Osteocyte (in vitro differentiated cells): Measurements from ENCODE around the gene ELF5. TPM values are rescaled to one million over a fixed set of nuclear protein-coding genes. Genes with fewer than 3 reads are reported as not detected.

Source experiments
- DNase-seq: peaks from one replicate; pipeline ENCODE4 v3.0.0; 2021; ENCODE audit warnings: mixed read lengths; ENCODE audit not compliant: unreplicated experiment; ENCODE audit errors: extremely low spot score
- H3K27ac Mint-ChIP-seq: one replicate; pipeline ENCODE4 v1.8.0; 2021; ENCODE audit warnings: mild to moderate bottlenecking, mixed read lengths; ENCODE audit not compliant: unreplicated experiment
- H3K27me3 Mint-ChIP-seq: one replicate; pipeline ENCODE4 v1.8.0; 2021; ENCODE audit warnings: mixed read lengths; ENCODE audit not compliant: unreplicated experiment
- H3K36me3 Mint-ChIP-seq: one replicate; pipeline ENCODE4 v1.8.0; 2021; ENCODE audit warnings: mixed read lengths; ENCODE audit not compliant: unreplicated experiment
- H3K4me1 Mint-ChIP-seq: one replicate; pipeline ENCODE4 v1.8.0; 2021; ENCODE audit warnings: mixed read lengths; ENCODE audit not compliant: unreplicated experiment
- H3K4me3 Mint-ChIP-seq: one replicate; pipeline ENCODE4 v1.8.0; 2021; ENCODE audit warnings: mild to moderate bottlenecking, moderate library complexity, mixed read lengths; ENCODE audit not compliant: unreplicated experiment
- H3K9me3 Mint-ChIP-seq: one replicate; pipeline ENCODE4 v1.8.0; 2021; ENCODE audit warnings: mixed read lengths; ENCODE audit not compliant: unreplicated experiment
- CTCF ChIP-seq: fragments of 200-600 bp; sonication (generic); IDR thresholded peaks from 2 replicates; pipeline ENCODE4 v1.5.0; 2021; ENCODE audit warnings: antibody characterized with exemption, mild to moderate bottlenecking, moderate library complexity
- total RNA-seq: library from RNA; stranded (reverse); gene quantifications from 2 replicates; pipeline ENCODE4 v1.2.1, GENCODE V29; 2021

ELF5 gene
- total RNA-seq, 1 donor from 2014 or later = not detected

- no peak for DNase-seq
- Mint-ChIP-seq H3K27ac (no peak overlapping the region), H3K4me1 (peaks cover 4% of the 10 kb centered on the region), H3K4me3 (no peak overlapping the region), H3K27me3 (peaks cover 7% of the 10 kb centered on the region), H3K9me3 (no peaks in the 10 kb centered on the region), H3K36me3 (peaks cover 13% of the 10 kb centered on the region)
- TF ChIP-seq CTCF = no peak
These were observed 62.5 kb downstream of the ELF5 start for GRCh38 chr11:34451053-34451452.

GRCh38 chr11:34449013-34449412, 64.6 kb downstream of the ELF5 start:
- peaks cover 4% of the 10 kb centered on the region for H3K4me1 Mint-ChIP-seq
- peaks cover 8% of the 10 kb centered on the region for H3K36me3 Mint-ChIP-seq
- H3K4me3 Mint-ChIP-seq = no peak overlapping the region
- no peak for TF ChIP-seq CTCF
- DNase-seq = no peak
- H3K27ac Mint-ChIP-seq = no peak overlapping the region
- H3K27me3 Mint-ChIP-seq = peaks cover 5% of the 10 kb centered on the region
- no peaks in the 10 kb centered on the region for H3K9me3 Mint-ChIP-seq

GRCh38 chr11:34448223-34448994, 65.2 kb downstream of the ELF5 start:
- H3K27ac Mint-ChIP-seq = no peak overlapping the region

GRCh38 chr11:34447044-34447443, 66.5 kb downstream of the ELF5 start:
- no peak overlapping the region for H3K4me3 Mint-ChIP-seq
- H3K27ac Mint-ChIP-seq = no peak overlapping the region
- no peaks in the 10 kb centered on the region for H3K9me3 Mint-ChIP-seq
- H3K27me3 Mint-ChIP-seq = peaks cover 4% of the 10 kb centered on the region
- peaks cover 4% of the 10 kb centered on the region for H3K4me1 Mint-ChIP-seq
- no peak for TF ChIP-seq CTCF
- DNase-seq = no peak
- peaks cover 4% of the 10 kb centered on the region for H3K36me3 Mint-ChIP-seq

More at GRCh38 chr11:34448223-34448994, 65.2 kb downstream of the ELF5 start:
- peaks cover 8% of the 10 kb centered on the region for H3K36me3 Mint-ChIP-seq
- peaks cover 5% of the 10 kb centered on the region for H3K27me3 Mint-ChIP-seq
- TF ChIP-seq CTCF = no peak
- no peak for DNase-seq
- peaks cover 4% of the 10 kb centered on the region for H3K4me1 Mint-ChIP-seq
- no peak overlapping the region for H3K4me3 Mint-ChIP-seq
- no peaks in the 10 kb centered on the region for H3K9me3 Mint-ChIP-seq

- Mint-ChIP-seq H3K27me3 (no peaks in the 10 kb centered on the region), H3K27ac (no peak overlapping the region), H3K4me3 (no peak overlapping the region), H3K4me1 (peaks cover 4% of the 10 kb centered on the region), H3K9me3 (no peaks in the 10 kb centered on the region), H3K36me3 (peaks cover 4% of the 10 kb centered on the region)
- no peak for TF ChIP-seq CTCF
- DNase-seq = no peak
These were observed 67.2 kb downstream of the ELF5 start for GRCh38 chr11:34446386-34446785.
